Esophagus (tissue), 2 donors: ENCODE measurements around the gene HTRA3. TPM values are rescaled to one million over a fixed set of nuclear protein-coding genes. Genes with fewer than 3 reads are reported as not detected.

Experiments
- H3K27ac ChIP-seq, 2 donors: one replicate each; pipeline ENCODE4 v1.5.1; 2013; ENCODE audit warnings: low read depth in 2 of 2, mild to moderate bottlenecking in 2 of 2, inconsistent platforms in 1 of 2, low read length in 1 of 2, moderate library complexity in 1 of 2
- H3K27me3 ChIP-seq, 2 donors: one replicate each; pipeline ENCODE4 v1.6.1; 2013; ENCODE audit warnings: low read length in 2 of 2, control low read depth in 1 of 2, mild to moderate bottlenecking in 1 of 2; ENCODE audit not compliant: insufficient read depth in 2 of 2, control insufficient read depth in 1 of 2
- H3K36me3 ChIP-seq, 2 donors: one replicate each; pipeline ENCODE4 v1.6.1; 2013; ENCODE audit warnings: low read length in 1 of 2; ENCODE audit not compliant: control insufficient read depth in 2 of 2, insufficient read depth in 2 of 2
- H3K4me1 ChIP-seq, 2 donors: one replicate each; pipeline ENCODE4 v1.6.1; 2013; ENCODE audit warnings: low read length in 1 of 2; ENCODE audit not compliant: control insufficient read depth in 2 of 2, insufficient read depth in 2 of 2
- H3K4me3 ChIP-seq, 2 donors: one replicate each; pipeline ENCODE4 v1.5.1; 2013; ENCODE audit warnings: low read length in 2 of 2, mild to moderate bottlenecking in 2 of 2, low read depth in 1 of 2, moderate library complexity in 1 of 2
- H3K9me3 ChIP-seq, 2 donors: one replicate each; pipeline ENCODE4 v1.6.1; 2013; ENCODE audit warnings: mild to moderate bottlenecking in 2 of 2, low read depth in 1 of 2, low read length in 1 of 2, moderate library complexity in 1 of 2; ENCODE audit not compliant: control insufficient read depth in 2 of 2, insufficient read depth in 1 of 2
- WGBS, 2 donors: extraction: QIAGEN DNeasy Blood & Tissue Kit; methylation state at CpG; one replicate each; pipeline ENCODE4 v1.1.7; 2013; 5-methylcytosine and 5-hydroxymethylcytosine counted together
- polyA plus RNA-seq, 2 donors: library from polyadenylated mRNA; stranded (reverse); fragments of 200-250 nt; gene quantifications; one replicate each; pipeline ENCODE4 v1.2.3, GENCODE V29; 2013
- donor health status: healthy with polysubstance abuse.
- donor health status: Bipolar disorder and iron deficiency.

Gene HTRA3
- polyA plus RNA-seq, 2 donors: 1.4 to 3.4 TPM

- no peak overlapping the region for H3K4me3 ChIP-seq
- H3K4me1 ChIP-seq: peaks cover 0 to 5% of the 10 kb centered on the region in 2 donors
- 97% methylated on average over 13 of the region's 13 CpGs for WGBS, 2 donors
- H3K27ac ChIP-seq: no peak overlapping the region
- no peaks in the 10 kb centered on the region for H3K27me3 ChIP-seq
- no peaks in the 10 kb centered on the region for H3K9me3 ChIP-seq
- H3K36me3 ChIP-seq: peaks cover 0 to 41% of the 10 kb centered on the region in 2 donors
These were observed 30.3 kb upstream of the HTRA3 start for GRCh38 chr4:8239226-8239625.

GRCh38 chr4:8239661-8240060 is 29.9 kb upstream of the HTRA3 start:
- Histone ChIP-seq H3K4me3 (no peak overlapping the region), H3K4me1 (peaks cover 0 to 5% of the 10 kb centered on the region in 2 donors), H3K9me3 (no peaks in the 10 kb centered on the region), H3K36me3 (peaks cover 0 to 37% of the 10 kb centered on the region in 2 donors), H3K27ac (no peak overlapping the region), H3K27me3 (no peaks in the 10 kb centered on the region)
- WGBS, 2 donors: 93 to 94% methylated on average over 9 of the region's 9 CpGs

GRCh38 chr4:8240211-8241041 is 29.1 kb upstream of the HTRA3 start:
- Histone ChIP-seq H3K27me3 (no peaks in the 10 kb centered on the region), H3K36me3 (peaks cover 0 to 31% of the 10 kb centered on the region in 2 donors), H3K27ac (no peak overlapping the region), H3K4me3 (no peak overlapping the region), H3K9me3 (no peaks in the 10 kb centered on the region), H3K4me1 (peaks cover 0 to 5% of the 10 kb centered on the region in 2 donors)
- WGBS, 2 donors: 77 to 80% methylated on average over 26 of the region's 26 CpGs

- no peaks in the 10 kb centered on the region for H3K9me3 ChIP-seq
- H3K27me3 ChIP-seq: no peaks in the 10 kb centered on the region
- no peak overlapping the region for H3K4me3 ChIP-seq
- WGBS, 2 donors: 92 to 94% methylated on average over 14 of the region's 14 CpGs
- no peak overlapping the region for H3K27ac ChIP-seq
- peaks cover 0 to 23% of the 10 kb centered on the region in 2 donors for H3K36me3 ChIP-seq
- H3K4me1 ChIP-seq: peaks cover 0 to 5% of the 10 kb centered on the region in 2 donors
These were observed 28.3 kb upstream of the HTRA3 start for GRCh38 chr4:8241211-8241779.

- peaks cover 0 to 15% of the 10 kb centered on the region in 2 donors for H3K36me3 ChIP-seq
- H3K27me3 ChIP-seq: no peaks in the 10 kb centered on the region
- 28 to 30% methylated on average over 28 to 29 of the region's 29 CpGs for WGBS, 2 donors
- H3K27ac ChIP-seq: no peak overlapping the region
- peaks cover 0 to 5% of the 10 kb centered on the region in 2 donors for H3K4me1 ChIP-seq
- H3K4me3 ChIP-seq: no peak overlapping the region
- no peaks in the 10 kb centered on the region for H3K9me3 ChIP-seq
These were observed 27.5 kb upstream of the HTRA3 start for GRCh38 chr4:8241895-8242696.

GRCh38 chr4:8242782-8243560 is 26.6 kb upstream of the HTRA3 start:
- WGBS, 2 donors: 73 to 77% methylated on average over 10 of the region's 10 CpGs
- H3K4me3 ChIP-seq: no peak overlapping the region
- no peak overlapping the region for H3K27ac ChIP-seq
- no peaks in the 10 kb centered on the region for H3K9me3 ChIP-seq
- no peaks in the 10 kb centered on the region for H3K27me3 ChIP-seq
- peaks cover 0 to 11% of the 10 kb centered on the region in 2 donors for H3K36me3 ChIP-seq
- H3K4me1 ChIP-seq: peaks cover 0 to 11% of the 10 kb centered on the region in 2 donors

GRCh38 chr4:8244001-8244757 is 25.4 kb upstream of the HTRA3 start:
- WGBS, 2 donors: 89 to 90% methylated on average over 18 of the region's 18 CpGs
- H3K9me3 ChIP-seq: no peaks in the 10 kb centered on the region
- no peaks in the 10 kb centered on the region for H3K27me3 ChIP-seq
- H3K36me3 ChIP-seq: peaks cover 0 to 5% of the 10 kb centered on the region in 2 donors
- H3K4me1 ChIP-seq: peaks cover 0 to 10% of the 10 kb centered on the region in 2 donors
- no peak overlapping the region for H3K4me3 ChIP-seq
- no peak overlapping the region for H3K27ac ChIP-seq

GRCh38 chr4:8244931-8245460 is 24.6 kb upstream of the HTRA3 start:
- H3K9me3 ChIP-seq: no peaks in the 10 kb centered on the region
- peaks cover 0 to 9% of the 10 kb centered on the region in 2 donors for H3K4me1 ChIP-seq
- H3K27me3 ChIP-seq: no peaks in the 10 kb centered on the region
- WGBS, 2 donors: 94 to 96% methylated on average over 19 of the region's 19 CpGs
- no peak overlapping the region for H3K4me3 ChIP-seq
- H3K36me3 ChIP-seq: peaks cover 0 to 2% of the 10 kb centered on the region in 2 donors
- H3K27ac ChIP-seq: no peak overlapping the region
